Sigmoid colon (tissue), 7 donors: ENCODE measurements around the gene P2RX2. TPM values are rescaled to one million over a fixed set of nuclear protein-coding genes. Genes with fewer than 3 reads are reported as not detected.

Experiments used
- DNase-seq: peaks from one replicate; pipeline ENCODE4 v3.0.0-alpha.2; 2019
- H3K27ac ChIP-seq, 4 donors: fragments of 200-600 bp; sonication (generic); one replicate each; pipeline ENCODE4 v1.5.1; 2016 to 2019; ENCODE audit warnings: mild to moderate bottlenecking in 1 of 4
- H3K27me3 ChIP-seq, 3 donors: fragments of 200-600 bp; sonication (generic); one replicate each; pipeline ENCODE4 v1.5.1; 2019; ENCODE audit warnings: mild to moderate bottlenecking in 1 of 3
- H3K36me3 ChIP-seq, 4 donors: fragments of 200-600 bp; sonication (generic); one replicate each; pipeline ENCODE4 v1.5.1; 2016 to 2019
- H3K4me1 ChIP-seq, 4 donors: fragments of 200-600 bp; sonication (generic); one replicate each; pipeline ENCODE4 v1.5.1; 2017 to 2019
- H3K4me3 ChIP-seq, 4 donors: fragments of 200-600 bp; sonication (generic); one replicate each; pipeline ENCODE4 v1.5.1; 2017 to 2019; ENCODE audit warnings: mild to moderate bottlenecking in 2 of 4, moderate library complexity in 1 of 4
- H3K9me3 ChIP-seq, 4 donors: fragments of 200-600 bp in 3 of 4; sonication (generic) in 3 of 4; one replicate each; pipeline versions ENCODE4 v1.5.1 to v1.6.1; 2013 to 2019
- EP300 ChIP-seq, 4 donors: sonication (generic); formaldehyde crosslinking; IDR thresholded peaks; one replicate each; pipeline ENCODE4 v1.6.1; 2017; ENCODE audit warnings: antibody characterized with exemption in 4 of 4
- POLR2A ChIP-seq, 2 donors: fragments of 450-650 bp; IDR thresholded peaks; one replicate each; pipeline ENCODE4 v1.6.1; 2016; ENCODE audit warnings: antibody characterized with exemption in 2 of 2, mild to moderate bottlenecking in 2 of 2, moderate library complexity in 2 of 2
- POLR2AphosphoS5 ChIP-seq, 4 donors: sonication (generic); formaldehyde crosslinking; IDR thresholded peaks; one replicate each; pipeline ENCODE4 v1.6.1; 2017; ENCODE audit warnings: antibody characterized with exemption in 4 of 4
- WGBS, 2 donors: extraction: QIAGEN DNeasy Blood & Tissue Kit; methylation state at CpG; one replicate each; pipeline ENCODE4 v1.1.7; 2013; 5-methylcytosine and 5-hydroxymethylcytosine counted together
- intact Hi-C: fragments of 100-400 bp; cut with DNase I; formaldehyde crosslinking; loops from one replicate; pipeline ENCODE4 v1.15.1; 2023
- polyA plus RNA-seq, 3 donors: library from polyadenylated mRNA; stranded (reverse); fragments of 200-250 nt; gene quantifications; one replicate each; pipeline ENCODE4 v1.2.3, GENCODE V29; 2013
- total RNA-seq, 4 donors: library from RNA; depleted of rRNA; stranded (reverse); fragments of >200 nt; gene quantifications; one replicate each; pipeline ENCODE4 v1.1.0, GENCODE V29; 2016
- TF ChIP-seq, protein P1 (sequence below), 4 experiments: fragments of 450-650 bp in 3 of 4; fragments of 200-600 bp in 1 of 4; IDR thresholded peaks; one replicate each; pipeline ENCODE4 v1.5.1; 2016 to 2019; ENCODE audit warnings: antibody characterized with exemption in 4 of 4, mild to moderate bottlenecking in 3 of 4, moderate library complexity in 2 of 4
- donor health status: healthy with polysubstance abuse.
- donor health status: Bipolar disorder and iron deficiency.
- donor health status: healthy.

Gene P2RX2
- total and polyA plus RNA-seq, 7 donors: 0.16 to 1.4 (median 0.36) TPM; not detected in 2

DNA sequence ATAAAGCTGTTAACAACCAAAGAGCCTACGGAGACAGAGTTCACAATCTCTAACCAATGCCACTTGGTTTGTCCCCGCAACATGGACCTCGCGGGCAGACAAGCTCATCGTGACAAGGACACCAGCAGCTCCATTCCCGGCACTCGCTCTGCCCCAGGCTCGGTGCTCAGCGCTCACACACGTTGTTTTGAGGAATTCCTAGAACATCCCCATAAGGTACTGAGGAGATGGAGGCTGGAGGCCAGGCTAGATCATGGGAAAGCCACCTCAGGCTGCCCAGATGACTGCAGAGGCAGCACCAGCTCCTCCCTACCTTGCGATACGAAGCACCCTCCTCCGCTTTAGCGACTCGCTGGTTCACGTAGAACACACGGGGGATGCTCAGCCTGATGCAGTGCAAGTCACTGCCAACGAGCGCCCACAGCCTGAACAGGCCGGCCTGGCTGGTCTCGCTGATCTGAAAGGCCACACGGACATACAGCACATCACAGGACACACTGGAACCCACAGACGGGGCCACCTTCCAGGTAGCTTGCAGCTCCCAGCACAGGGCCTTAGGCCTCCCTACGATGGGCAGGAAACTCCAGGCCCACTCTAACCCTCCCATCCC, 30.1 kb downstream of the P2RX2 start:
- no peak for DNase-seq
- Histone ChIP-seq H3K36me3 (peaks cover 0 to 69% (median 14%) of the 10 kb centered on the region in 4 donors), H3K9me3 (no peaks in the 10 kb centered on the region), H3K4me1 (no peaks in the 10 kb centered on the region), H3K27me3 (no peaks in the 10 kb centered on the region), H3K4me3 (no peak overlapping the region), H3K27ac (no peak overlapping the region)
- WGBS, 2 donors: 96% methylated on average over 24 of the region's 24 CpGs
- TF ChIP-seq POLR2A (IDR thresholded peaks at IDR 0.05) (no peak), POLR2AphosphoS5 (IDR thresholded peaks at IDR 0.05) (no peak), EP300 (IDR thresholded peaks at IDR 0.05) (no peak)
- TF ChIP-seq, protein P1, sequence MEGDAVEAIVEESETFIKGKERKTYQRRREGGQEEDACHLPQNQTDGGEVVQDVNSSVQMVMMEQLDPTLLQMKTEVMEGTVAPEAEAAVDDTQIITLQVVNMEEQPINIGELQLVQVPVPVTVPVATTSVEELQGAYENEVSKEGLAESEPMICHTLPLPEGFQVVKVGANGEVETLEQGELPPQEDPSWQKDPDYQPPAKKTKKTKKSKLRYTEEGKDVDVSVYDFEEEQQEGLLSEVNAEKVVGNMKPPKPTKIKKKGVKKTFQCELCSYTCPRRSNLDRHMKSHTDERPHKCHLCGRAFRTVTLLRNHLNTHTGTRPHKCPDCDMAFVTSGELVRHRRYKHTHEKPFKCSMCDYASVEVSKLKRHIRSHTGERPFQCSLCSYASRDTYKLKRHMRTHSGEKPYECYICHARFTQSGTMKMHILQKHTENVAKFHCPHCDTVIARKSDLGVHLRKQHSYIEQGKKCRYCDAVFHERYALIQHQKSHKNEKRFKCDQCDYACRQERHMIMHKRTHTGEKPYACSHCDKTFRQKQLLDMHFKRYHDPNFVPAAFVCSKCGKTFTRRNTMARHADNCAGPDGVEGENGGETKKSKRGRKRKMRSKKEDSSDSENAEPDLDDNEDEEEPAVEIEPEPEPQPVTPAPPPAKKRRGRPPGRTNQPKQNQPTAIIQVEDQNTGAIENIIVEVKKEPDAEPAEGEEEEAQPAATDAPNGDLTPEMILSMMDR (IDR thresholded peaks at IDR 0.05): no peak
- intact Hi-C loops: no loop called here

DNA sequence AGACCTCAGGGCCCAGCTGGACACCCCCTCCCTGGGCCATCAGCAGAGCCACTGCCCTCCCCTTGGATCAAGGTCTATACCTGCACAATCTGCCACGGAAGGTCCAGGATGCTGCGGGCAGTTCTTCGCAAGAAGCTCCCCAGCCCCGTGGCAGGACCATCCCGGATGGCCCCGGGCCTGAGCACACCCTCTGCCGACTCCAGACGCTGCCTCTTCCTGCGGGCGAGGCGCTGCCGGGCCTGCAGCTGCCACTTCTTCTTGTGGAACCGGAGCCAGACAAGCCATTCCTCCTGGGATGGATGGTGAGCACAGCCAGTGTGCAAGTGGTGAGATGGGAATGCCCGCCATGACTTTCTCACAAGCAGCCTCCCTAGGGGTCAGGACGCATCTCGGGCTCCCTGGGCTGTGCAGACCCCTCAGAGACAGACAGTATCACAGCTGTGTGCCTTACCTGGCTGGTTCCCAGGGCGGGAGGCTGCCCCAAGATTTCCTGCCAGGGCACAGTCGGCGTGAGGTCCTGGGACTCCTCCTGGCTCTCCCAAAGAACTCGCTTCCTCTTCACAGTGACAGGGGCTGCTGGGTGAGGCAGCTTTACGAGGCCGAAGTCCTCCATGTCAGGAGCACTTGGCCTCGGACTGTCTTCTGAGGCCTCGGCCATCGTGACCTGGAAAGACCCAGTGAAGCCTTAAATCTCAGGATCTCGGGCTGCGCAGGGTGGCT, 30.8 kb downstream of the P2RX2 start:
- H3K27me3 ChIP-seq: no peaks in the 10 kb centered on the region
- no peak for TF ChIP-seq EP300 (IDR thresholded peaks at IDR 0.05)
- TF ChIP-seq, protein P1 (IDR thresholded peaks at IDR 0.05): no peak
- no peak for TF ChIP-seq POLR2AphosphoS5 (IDR thresholded peaks at IDR 0.05)
- no peak for TF ChIP-seq POLR2A (IDR thresholded peaks at IDR 0.05)
- H3K36me3 ChIP-seq: peaks cover 0 to 71% (median 14%) of the 10 kb centered on the region in 4 donors
- intact Hi-C loops: no loop called here
- no peak for DNase-seq
- H3K9me3 ChIP-seq: no peaks in the 10 kb centered on the region
- no peak overlapping the region for H3K4me3 ChIP-seq
- 72 to 87% methylated on average over 27 of the region's 27 CpGs for WGBS, 2 donors
- H3K4me1 ChIP-seq: no peaks in the 10 kb centered on the region
- H3K27ac ChIP-seq: no peak overlapping the region

DNA sequence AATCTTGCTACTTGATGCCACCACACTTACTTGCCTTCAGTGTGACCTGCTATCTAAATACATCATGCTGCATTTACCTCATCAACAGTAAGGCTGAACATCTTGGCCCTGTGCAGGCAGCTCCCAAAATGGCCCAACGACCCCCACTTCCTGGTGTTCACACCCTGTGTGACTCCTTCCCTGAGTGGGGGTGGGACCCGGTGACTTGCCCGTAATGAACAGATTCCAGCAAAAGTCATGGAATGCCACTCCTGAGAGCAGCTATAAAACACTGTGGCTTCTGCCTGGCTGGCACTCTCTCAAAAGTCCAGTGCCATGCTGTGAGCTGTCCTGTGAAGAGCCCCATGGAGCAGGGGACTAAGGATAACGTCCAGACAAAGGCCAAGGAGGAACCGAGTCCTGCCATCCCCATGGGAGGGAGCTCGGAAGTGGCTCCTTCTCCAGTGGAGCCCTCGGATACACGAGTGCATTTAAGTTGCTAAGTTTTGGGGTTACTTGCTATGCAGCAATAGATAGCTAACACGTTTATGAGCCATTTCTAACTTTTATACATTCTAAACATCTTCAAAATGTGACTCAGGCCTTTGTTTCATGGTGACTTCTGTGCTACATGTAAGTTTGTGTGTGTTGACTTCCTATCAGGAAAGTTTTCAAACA, 33.0 kb downstream of the P2RX2 start:
- WGBS, 2 donors: 84 to 85% methylated on average over 9 of the region's 9 CpGs

DNA sequence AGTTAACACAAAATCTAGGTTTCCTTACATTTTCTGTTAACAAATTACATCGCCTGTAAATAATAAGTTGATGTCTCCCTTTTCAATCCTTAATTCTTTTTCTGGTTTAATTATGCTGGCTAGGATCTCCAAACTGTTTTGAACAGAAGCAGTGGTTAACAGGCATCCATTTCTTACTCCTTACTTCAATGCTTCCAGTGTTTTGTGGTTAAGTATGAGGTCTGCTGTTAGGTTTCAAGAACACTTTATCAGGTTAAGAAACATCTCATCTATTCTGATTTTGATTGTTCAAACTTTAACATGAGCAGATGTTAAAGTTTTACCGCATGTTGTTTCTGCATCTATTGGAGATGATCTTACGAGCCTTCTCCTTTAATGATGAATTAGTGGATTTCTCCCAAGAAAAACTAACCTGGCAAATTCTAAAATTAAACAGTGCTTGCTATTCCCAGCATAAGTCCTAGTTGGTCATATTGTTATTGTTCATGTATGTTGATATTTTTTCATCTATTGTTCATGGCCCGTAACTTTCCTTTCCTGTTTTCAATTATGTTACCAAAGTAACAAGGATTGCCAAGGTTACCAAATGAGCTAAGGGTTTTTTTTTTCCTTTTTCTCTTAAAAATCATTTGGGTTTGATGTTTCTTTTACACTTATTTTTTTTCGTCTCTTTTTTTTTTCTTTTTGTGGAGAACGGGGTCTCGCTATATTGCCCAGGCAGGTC, 35.2 kb downstream of the P2RX2 start:
- no peak for TF ChIP-seq EP300 (IDR thresholded peaks at IDR 0.05)
- TF ChIP-seq, protein P1 (IDR thresholded peaks at IDR 0.05): no peak
- no peak for TF ChIP-seq POLR2A (IDR thresholded peaks at IDR 0.05)
- TF ChIP-seq POLR2AphosphoS5 (IDR thresholded peaks at IDR 0.05): no peak
- no peaks in the 10 kb centered on the region for H3K27me3 ChIP-seq
- no peak overlapping the region for H3K27ac ChIP-seq
- H3K4me3 ChIP-seq: no peak overlapping the region
- no peaks in the 10 kb centered on the region for H3K9me3 ChIP-seq
- no peaks in the 10 kb centered on the region for H3K4me1 ChIP-seq
- H3K36me3 ChIP-seq: peaks cover 6 to 87% (median 23%) of the 10 kb centered on the region in 4 donors
- DNase-seq: no peak
- WGBS, 2 donors: 93 to 95% methylated on average over 7 of the region's 7 CpGs
- intact Hi-C loops: no loop called here

More for the DNA sequence above, 33.0 kb downstream of the P2RX2 start:
- H3K27ac ChIP-seq: no peak overlapping the region
- no peak for DNase-seq
- TF ChIP-seq POLR2A (IDR thresholded peaks at IDR 0.05) (no peak), EP300 (IDR thresholded peaks at IDR 0.05) (no peak), POLR2AphosphoS5 (IDR thresholded peaks at IDR 0.05) (no peak)
- TF ChIP-seq, protein P1 (IDR thresholded peaks at IDR 0.05): no peak
- H3K4me1 ChIP-seq: no peaks in the 10 kb centered on the region
- no peaks in the 10 kb centered on the region for H3K9me3 ChIP-seq
- intact Hi-C loops: no loop called here
- no peak overlapping the region for H3K4me3 ChIP-seq
- H3K27me3 ChIP-seq: no peaks in the 10 kb centered on the region
- H3K36me3 ChIP-seq: peaks cover 0 to 85% (median 15%) of the 10 kb centered on the region in 4 donors
